Prostate gland (tissue), 2 donors: ENCODE data around the gene COG5.

Source experiments
- CTCF ChIP-seq, 4 experiments: fragments of 200-600 bp in 2 of 4; fragments of 450-650 bp in 2 of 4; sonication (generic) in 2 of 4; IDR thresholded peaks; 1 replicate in 3 of 4; 2 replicates in 1 of 4; pipeline ENCODE4 v1.5.1; 2016 to 2019; ENCODE audit warnings: antibody characterized with exemption in 4 of 4, mild to moderate bottlenecking in 2 of 4, moderate library complexity in 2 of 4
- POLR2A ChIP-seq: fragments of 450-650 bp; IDR thresholded peaks from one replicate; pipeline ENCODE4 v1.6.1; 2016; ENCODE audit warnings: antibody characterized with exemption, mild to moderate bottlenecking

- TF ChIP-seq POLR2A (no peak), CTCF (IDR thresholded peaks at IDR 0.05) (no peak)
Measured at GRCh38 chr7:107268594-107268993, 295.1 kb downstream of the COG5 start.
